Left ventricle myocardium inferior (tissue), 1 donor: ENCODE data around the gene NEMP2. TPM values are rescaled to one million over a fixed set of nuclear protein-coding genes. Genes with fewer than 3 reads are reported as not detected.
A peak's percentile ranks its signal among the peaks of the same experiment; 100 is the strongest.

Experiments used
- DNase-seq: peaks from one replicate; pipeline ENCODE4 v3.0.0-alpha.2; 2020
- H3K27ac ChIP-seq: fragments of 200-600 bp; replicated peaks from 2 replicates; pipeline ENCODE4 v1.8.0; 2021
- H3K27me3 ChIP-seq: fragments of 200-600 bp; 2 replicates; pipeline ENCODE4 v1.8.0; 2021; ENCODE audit warnings: low read depth
- H3K36me3 ChIP-seq: fragments of 200-600 bp; 2 replicates; pipeline ENCODE4 v1.8.0; 2021
- H3K4me1 ChIP-seq: fragments of 200-600 bp; 2 replicates; pipeline ENCODE4 v1.8.0; 2021
- H3K4me3 ChIP-seq: fragments of 200-600 bp; 2 replicates; pipeline ENCODE4 v1.8.0; 2021; ENCODE audit warnings: mild to moderate bottlenecking, moderate library complexity
- H3K9me3 ChIP-seq: fragments of 200-600 bp; replicated peaks from 2 replicates; pipeline ENCODE4 v1.8.0; 2021
- intact Hi-C: fragments of 100-400 bp; cut with micrococcal nuclease; formaldehyde crosslinking; loops from one replicate; pipeline ENCODE4 v1.11.0; 2022
- total RNA-seq: library from RNA; stranded (reverse); fragmentation: NEBNext Ultra II Directional; extraction: Animal tissue kit (Norgen Biotek cat#: 25700); gene quantifications from one replicate; pipeline ENCODE4 v1.2.1, GENCODE V29; 2021
- TF ChIP-seq, protein P1 (sequence below): fragments of 200-600 bp; IDR thresholded peaks from 2 replicates; pipeline ENCODE4 v1.8.0; 2021; ENCODE audit warnings: antibody characterized with exemption, mild to moderate bottlenecking, borderline replicate concordance
- donor health status: DM: no; HTN: yes; CAD: no; lungs with severe emphysema.

Gene NEMP2
- total RNA-seq, 1 donor from 2014 or later = 1.5 TPM

DNA sequence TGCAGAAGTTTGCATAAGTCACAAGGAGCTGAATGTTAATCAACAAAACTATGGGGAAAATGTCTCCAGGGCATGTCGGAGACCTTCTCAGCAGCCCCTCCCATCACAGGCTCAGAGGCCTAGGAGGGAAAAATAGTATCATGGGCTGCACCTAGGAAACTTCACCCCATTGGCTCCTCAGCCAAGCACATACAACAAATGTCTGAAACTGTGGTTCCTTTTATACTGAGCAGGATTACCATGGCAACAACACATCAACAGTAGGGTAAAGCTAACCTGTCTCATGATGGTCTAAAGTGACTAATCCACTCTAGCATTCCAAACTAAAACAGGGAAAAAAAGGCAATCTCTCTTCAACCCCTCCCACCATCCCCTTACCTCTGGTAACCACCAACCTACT, 3.2 kb upstream of the NEMP2 start:
- intact Hi-C loops = no loop called here
- Histone ChIP-seq H3K4me1 (peaks cover 29% of the 10 kb centered on the region), H3K9me3 (peaks cover 60% of the 10 kb centered on the region), H3K4me3 (no peak overlapping the region), H3K36me3 (peaks cover 8% of the 10 kb centered on the region), H3K27me3 (no peaks in the 10 kb centered on the region), H3K27ac (no peak overlapping the region)
- no peak for DNase-seq
- TF ChIP-seq, protein P1, sequence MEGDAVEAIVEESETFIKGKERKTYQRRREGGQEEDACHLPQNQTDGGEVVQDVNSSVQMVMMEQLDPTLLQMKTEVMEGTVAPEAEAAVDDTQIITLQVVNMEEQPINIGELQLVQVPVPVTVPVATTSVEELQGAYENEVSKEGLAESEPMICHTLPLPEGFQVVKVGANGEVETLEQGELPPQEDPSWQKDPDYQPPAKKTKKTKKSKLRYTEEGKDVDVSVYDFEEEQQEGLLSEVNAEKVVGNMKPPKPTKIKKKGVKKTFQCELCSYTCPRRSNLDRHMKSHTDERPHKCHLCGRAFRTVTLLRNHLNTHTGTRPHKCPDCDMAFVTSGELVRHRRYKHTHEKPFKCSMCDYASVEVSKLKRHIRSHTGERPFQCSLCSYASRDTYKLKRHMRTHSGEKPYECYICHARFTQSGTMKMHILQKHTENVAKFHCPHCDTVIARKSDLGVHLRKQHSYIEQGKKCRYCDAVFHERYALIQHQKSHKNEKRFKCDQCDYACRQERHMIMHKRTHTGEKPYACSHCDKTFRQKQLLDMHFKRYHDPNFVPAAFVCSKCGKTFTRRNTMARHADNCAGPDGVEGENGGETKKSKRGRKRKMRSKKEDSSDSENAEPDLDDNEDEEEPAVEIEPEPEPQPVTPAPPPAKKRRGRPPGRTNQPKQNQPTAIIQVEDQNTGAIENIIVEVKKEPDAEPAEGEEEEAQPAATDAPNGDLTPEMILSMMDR = no peak

- Histone ChIP-seq H3K27ac (peak overlapping the region; percentile 98), H3K9me3 (peaks cover 41% of the 10 kb centered on the region), H3K4me1 (peaks cover 38% of the 10 kb centered on the region), H3K36me3 (peaks cover 7% of the 10 kb centered on the region), H3K4me3 (peak overlapping the region; percentile 81), H3K27me3 (no peaks in the 10 kb centered on the region)
- TF ChIP-seq, protein P1 = no peak
- no peak for DNase-seq
- intact Hi-C loops = no loop called here
Observed at GRCh38 chr2:190535586-190535985, 1.1 kb upstream of the NEMP2 start.

- peak overlapping the region; percentile 98 for H3K27ac ChIP-seq
- peaks cover 36% of the 10 kb centered on the region for H3K9me3 ChIP-seq
- H3K36me3 ChIP-seq = peaks cover 2% of the 10 kb centered on the region
- peaks cover 43% of the 10 kb centered on the region for H3K4me1 ChIP-seq
- H3K4me3 ChIP-seq = peak overlapping the region; percentile 81
- no peak for DNase-seq
- H3K27me3 ChIP-seq = no peaks in the 10 kb centered on the region
- intact Hi-C loops = no loop called here
- TF ChIP-seq, protein P1 = no peak
Observed at GRCh38 chr2:190535121-190535439, 558 bp upstream of the NEMP2 start.

GRCh38 chr2:190533968-190534309, 583 bp downstream of the NEMP2 start:
- H3K27me3 ChIP-seq = no peaks in the 10 kb centered on the region
- DNase-seq = no peak
- TF ChIP-seq, protein P1 = no peak
- peaks cover 49% of the 10 kb centered on the region for H3K4me1 ChIP-seq
- peak overlapping the region; percentile 81 for H3K4me3 ChIP-seq
- peak overlapping the region; percentile 98 for H3K27ac ChIP-seq
- H3K9me3 ChIP-seq = peaks cover 25% of the 10 kb centered on the region
- intact Hi-C loops = loop anchor here (5.0 kb wide), 1 partner anchor 118 kb away; no protein-coding TSS in a partner anchor
- no peaks in the 10 kb centered on the region for H3K36me3 ChIP-seq

DNA sequence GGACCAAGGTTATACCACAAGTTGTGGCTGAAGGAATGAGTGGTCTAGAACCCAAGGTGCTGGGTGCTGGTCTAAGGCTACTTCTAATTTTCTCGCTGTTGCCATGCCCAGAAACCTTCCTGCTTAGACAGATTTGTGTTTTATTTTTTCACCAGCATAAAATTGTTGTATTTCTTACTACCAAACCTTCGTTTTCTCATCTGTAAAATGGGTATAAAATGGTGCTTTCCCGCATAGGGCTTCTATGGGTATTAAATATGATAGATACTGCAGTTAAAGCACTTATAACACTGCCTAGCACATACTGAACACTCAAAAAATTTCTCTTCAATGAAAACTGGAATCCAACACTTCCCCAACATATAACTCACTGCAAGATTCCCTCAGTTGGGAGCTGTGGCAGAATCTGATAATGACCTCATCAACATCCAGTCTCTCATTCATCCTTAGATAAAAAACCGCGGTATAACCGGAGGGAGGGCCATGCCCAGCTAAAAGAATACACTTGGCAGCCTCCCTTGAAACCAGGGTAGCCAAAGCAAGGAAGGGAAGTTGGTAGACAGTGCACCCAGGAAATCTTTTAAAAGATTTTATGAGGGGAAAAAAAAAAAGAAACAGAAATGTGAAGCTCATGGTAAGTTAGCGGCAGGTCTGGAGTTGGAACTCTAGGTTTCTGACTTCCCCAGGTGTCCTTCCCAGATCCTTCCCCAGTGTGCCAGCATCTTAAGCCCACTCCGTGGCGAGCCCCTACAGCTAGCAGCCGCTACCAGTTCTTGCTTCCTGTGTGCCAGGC, 1.2 kb downstream of the NEMP2 start:
- DNase-seq = no peak
- intact Hi-C loops = loop anchor here (5.0 kb wide), 1 partner anchor 119 kb away; no protein-coding TSS in a partner anchor
- Histone ChIP-seq H3K9me3 (peaks cover 19% of the 10 kb centered on the region), H3K4me3 (peak overlapping the region; percentile 81), H3K27me3 (no peaks in the 10 kb centered on the region), H3K27ac (peak overlapping the region; percentile 98), H3K36me3 (no peaks in the 10 kb centered on the region), H3K4me1 (peaks cover 49% of the 10 kb centered on the region)
- TF ChIP-seq, protein P1 = no peak
